ENCODE data around the gene LUM.

DNA sequence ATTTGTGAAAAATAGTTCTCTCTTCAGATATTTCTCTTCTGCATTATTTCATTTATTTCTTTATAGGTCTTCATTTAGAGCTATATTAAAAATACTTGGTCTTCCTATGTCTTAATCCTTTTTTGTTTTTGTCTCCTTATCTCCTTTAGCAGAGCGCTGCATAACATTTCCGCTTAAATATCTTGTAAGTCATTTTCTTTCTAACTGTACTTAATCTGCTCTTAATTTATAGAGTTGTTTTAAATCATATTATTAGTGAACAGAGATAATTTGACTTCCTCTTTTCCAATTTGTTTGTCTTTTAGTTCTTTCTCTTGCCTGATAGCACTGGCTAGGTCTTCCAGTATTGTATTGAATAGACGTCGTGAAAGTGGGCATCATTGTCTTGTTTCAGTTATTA is 18.0 kb downstream of the LUM start:
- TF ChIP-seq EZH2 (IDR thresholded peaks at IDR 0.05; ENCODE audit: borderline replicate concordance, low read depth, low read length, poor library complexity, severe bottlenecking): no peak
- TF ChIP-seq, protein P1, sequence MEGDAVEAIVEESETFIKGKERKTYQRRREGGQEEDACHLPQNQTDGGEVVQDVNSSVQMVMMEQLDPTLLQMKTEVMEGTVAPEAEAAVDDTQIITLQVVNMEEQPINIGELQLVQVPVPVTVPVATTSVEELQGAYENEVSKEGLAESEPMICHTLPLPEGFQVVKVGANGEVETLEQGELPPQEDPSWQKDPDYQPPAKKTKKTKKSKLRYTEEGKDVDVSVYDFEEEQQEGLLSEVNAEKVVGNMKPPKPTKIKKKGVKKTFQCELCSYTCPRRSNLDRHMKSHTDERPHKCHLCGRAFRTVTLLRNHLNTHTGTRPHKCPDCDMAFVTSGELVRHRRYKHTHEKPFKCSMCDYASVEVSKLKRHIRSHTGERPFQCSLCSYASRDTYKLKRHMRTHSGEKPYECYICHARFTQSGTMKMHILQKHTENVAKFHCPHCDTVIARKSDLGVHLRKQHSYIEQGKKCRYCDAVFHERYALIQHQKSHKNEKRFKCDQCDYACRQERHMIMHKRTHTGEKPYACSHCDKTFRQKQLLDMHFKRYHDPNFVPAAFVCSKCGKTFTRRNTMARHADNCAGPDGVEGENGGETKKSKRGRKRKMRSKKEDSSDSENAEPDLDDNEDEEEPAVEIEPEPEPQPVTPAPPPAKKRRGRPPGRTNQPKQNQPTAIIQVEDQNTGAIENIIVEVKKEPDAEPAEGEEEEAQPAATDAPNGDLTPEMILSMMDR (conservative IDR thresholded peaks at IDR 0.05; ENCODE audit: low read depth, low read length): no peak
